Common myeloid progenitor, CD34-positive (primary cell): ENCODE measurements around the gene ATXN1.
"Not testable (repeated sequence)": the region's sequence is repeated elsewhere in the genome, so short reads cannot be mapped to it uniquely, and the experiment has no call there.

Source experiments
- CTCF ChIA-PET: fragments of 350-600 bp; sonication (Branson Sonifier 250); formaldehyde crosslinking; loops from one replicate; lab custom pipeline; 2021; ENCODE audit warnings: antibody characterized with exemption; lab: Charles Lee
- POLR2A ChIA-PET: fragments of 350-600 bp; sonication (Branson Sonifier 250); formaldehyde crosslinking; loops from one replicate; lab custom pipeline; 2021; ENCODE audit warnings: antibody characterized with exemption; lab: Charles Lee
- DNase-seq, 3 donors: peaks; one replicate each; pipeline versions ENCODE4 v3.0.0 to v3.0.0-alpha.2; 2013
- H3K27ac ChIP-seq, 2 experiments: 1 replicate in 1 of 2; 2 replicates in 1 of 2; pipeline ENCODE4 v1.7.0; 2013; ENCODE audit warnings: inconsistent platforms in 2 of 2, low read length in 2 of 2, mild to moderate bottlenecking in 2 of 2, low read depth in 1 of 2, moderate library complexity in 1 of 2; ENCODE audit not compliant: severe bottlenecking in 2 of 2, insufficient read depth in 1 of 2, poor library complexity in 1 of 2
- H3K27me3 ChIP-seq, 5 experiments: replicated peaks in 2 of 5; 1 replicate in 3 of 5; 2 replicates in 2 of 5; pipeline versions ENCODE4 v1.6.1 to v1.7.0; 2013; ENCODE audit warnings: low read length in 4 of 5, mild to moderate bottlenecking in 2 of 5, moderate library complexity in 2 of 5, inconsistent platforms in 1 of 5; ENCODE audit not compliant: insufficient read depth in 5 of 5, control insufficient read depth in 4 of 5
- H3K36me3 ChIP-seq, 4 experiments: 1 replicate in 2 of 4; 2 replicates in 2 of 4; pipeline versions ENCODE4 v1.6.1 to v1.7.0; 2013; ENCODE audit warnings: low read length in 3 of 4, control low read depth in 1 of 4, mild to moderate bottlenecking in 1 of 4; ENCODE audit not compliant: control insufficient read depth in 4 of 4, insufficient read depth in 4 of 4
- H3K4me1 ChIP-seq, 4 experiments: 1 replicate in 3 of 4; 2 replicates in 1 of 4; pipeline versions ENCODE4 v1.6.1 to v1.7.1; 2013; ENCODE audit warnings: low read length in 3 of 4, mild to moderate bottlenecking in 3 of 4, control low read depth in 1 of 4, inconsistent platforms in 1 of 4, moderate library complexity in 1 of 4; ENCODE audit not compliant: control insufficient read depth in 4 of 4, insufficient read depth in 4 of 4; ENCODE audit errors: control extremely low read depth in 1 of 4
- H3K4me3 ChIP-seq, 7 experiments: 1 replicate in 4 of 7; 2 replicates in 3 of 7; pipeline versions ENCODE4 v1.5.1 to v1.7.0; 2013; ENCODE audit warnings: mild to moderate bottlenecking in 7 of 7, low read length in 6 of 7, moderate library complexity in 6 of 7, inconsistent platforms in 2 of 7, low read depth in 2 of 7, control low read depth in 1 of 7; ENCODE audit not compliant: insufficient read depth in 4 of 7, control insufficient read depth in 1 of 7; ENCODE audit errors: extremely low read depth in 1 of 7
- H3K9me3 ChIP-seq, 5 experiments: 1 replicate in 4 of 5; 2 replicates in 1 of 5; pipeline versions ENCODE4 v1.6.1 to v1.7.1; 2013; ENCODE audit warnings: low read length in 4 of 5, mild to moderate bottlenecking in 2 of 5, inconsistent platforms in 1 of 5, low read depth in 1 of 5, moderate library complexity in 1 of 5; ENCODE audit not compliant: control insufficient read depth in 4 of 5, insufficient read depth in 2 of 5; ENCODE audit errors: control extremely low read depth in 1 of 5
- WGBS: methylation state at CpG from one replicate; pipeline ENCODE4 v1.1.5; 2013; ENCODE audit not compliant: insufficient coverage; 5-methylcytosine and 5-hydroxymethylcytosine counted together

Gene ATXN1

GRCh38 chr6:16388488-16388887 is 372.8 kb downstream of the ATXN1 start:
- Histone ChIP-seq H3K36me3 (no peaks in the 10 kb centered on the region), H3K4me3 (no peak overlapping the region), H3K4me1 (no peaks in the 10 kb centered on the region), H3K27me3 (no peaks in the 10 kb centered on the region), H3K27ac (no peak overlapping the region), H3K9me3 (no peaks in the 10 kb centered on the region)
- CTCF ChIA-PET = interaction anchor here (1.0 kb wide), 1 partner anchor 13 kb away, joined by 3 read pairs; no protein-coding TSS in a partner anchor
- WGBS = 80% methylated on average over 1 of the region's 1 CpG
- POLR2A ChIA-PET = interaction anchor here (0.7 kb wide), 2 partner anchors 148 to 437 kb away, joined by 3 read pairs; no protein-coding TSS in a partner anchor
- DNase-seq = no peak

GRCh38 chr6:16386057-16386456 is 375.2 kb downstream of the ATXN1 start:
- ChIA-PET POLR2A (no interaction called here), CTCF (no interaction called here)
- H3K27me3 ChIP-seq = no peaks in the 10 kb centered on the region
- H3K4me3 ChIP-seq = no peak overlapping the region
- H3K36me3 ChIP-seq = no peaks in the 10 kb centered on the region
- no peak for DNase-seq
- no peaks in the 10 kb centered on the region for H3K4me1 ChIP-seq
- 96% methylated on average over 4 of the region's 5 CpGs for WGBS
- H3K9me3 ChIP-seq = no peaks in the 10 kb centered on the region
- H3K27ac ChIP-seq = no peak overlapping the region

DNA sequence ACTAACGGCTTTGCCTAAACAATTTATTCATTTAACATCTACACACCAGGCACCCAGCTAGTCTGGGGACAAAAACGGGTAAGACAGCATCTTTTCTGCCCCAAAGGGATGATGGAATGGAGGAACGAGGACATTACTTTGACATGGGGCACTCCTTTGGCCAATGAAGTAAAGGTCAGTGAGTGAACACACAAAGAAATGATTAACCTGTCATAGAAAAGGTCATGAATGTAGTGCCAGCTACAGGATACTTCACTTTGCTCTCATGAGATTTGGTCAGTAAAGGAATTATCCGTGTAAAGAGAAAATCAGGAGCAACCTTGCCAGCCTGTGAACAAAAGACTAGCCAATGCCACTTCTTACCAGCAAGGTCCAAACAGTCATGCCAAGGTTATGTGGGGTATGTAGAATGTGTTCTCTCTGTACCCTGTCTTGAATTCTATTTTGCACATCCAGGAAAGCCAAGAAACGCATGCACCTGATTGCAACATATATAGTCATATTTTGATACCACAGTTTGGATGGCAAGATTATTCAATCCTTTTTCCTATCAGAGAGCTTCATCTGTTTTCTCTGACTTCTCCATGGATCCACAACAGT is 377.6 kb downstream of the ATXN1 start:
- DNase-seq = no peak
- H3K36me3 ChIP-seq = no peaks in the 10 kb centered on the region
- H3K27ac ChIP-seq = no peak overlapping the region
- no peak overlapping the region for H3K4me3 ChIP-seq
- ChIA-PET POLR2A (no interaction called here), CTCF (interaction anchor here (1.0 kb wide), 1 partner anchor 26 kb away, joined by 3 read pairs; no protein-coding TSS in a partner anchor)
- no peaks in the 10 kb centered on the region for H3K27me3 ChIP-seq
- no peaks in the 10 kb centered on the region for H3K9me3 ChIP-seq
- no peaks in the 10 kb centered on the region for H3K4me1 ChIP-seq
- WGBS = 100% methylated on average over 2 of the region's 5 CpGs

DNA sequence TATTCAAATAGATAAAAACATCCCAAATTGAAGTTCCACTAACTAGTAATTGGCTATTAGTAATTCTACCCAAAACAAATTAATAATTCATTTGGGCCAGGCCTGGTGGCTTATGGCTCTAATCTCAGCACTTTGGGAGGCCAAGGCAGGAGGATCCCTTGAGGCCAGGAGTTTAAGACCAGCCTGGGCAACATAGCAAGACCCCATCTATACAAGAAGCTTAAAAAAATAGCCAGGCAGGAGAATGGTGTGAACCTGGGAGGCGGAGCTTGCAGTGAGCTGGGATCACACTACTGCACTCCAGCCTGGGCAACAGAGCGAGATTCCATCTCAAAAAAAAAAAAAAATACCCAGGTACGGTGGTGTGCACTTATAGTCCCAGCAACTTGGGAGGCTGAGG is 379.3 kb downstream of the ATXN1 start:
- POLR2A ChIA-PET, DNase-seq, H3K36me3 ChIP-seq, H3K27me3 ChIP-seq, H3K4me3 ChIP-seq, H3K27ac ChIP-seq, CTCF ChIA-PET, H3K4me1 ChIP-seq, H3K9me3 ChIP-seq: not testable (repeated sequence)
- 100% methylated on average over 2 of the region's 3 CpGs for WGBS

GRCh38 chr6:16380220-16380809 is 380.9 kb downstream of the ATXN1 start:
- 95% methylated on average over 4 of the region's 5 CpGs for WGBS
- H3K27ac ChIP-seq = no peak overlapping the region
- H3K27me3 ChIP-seq = no peaks in the 10 kb centered on the region
- no peaks in the 10 kb centered on the region for H3K4me1 ChIP-seq
- H3K4me3 ChIP-seq = no peak overlapping the region
- no peaks in the 10 kb centered on the region for H3K36me3 ChIP-seq
- POLR2A ChIA-PET = interaction anchor here (0.6 kb wide), 1 partner anchor 384 kb away, joined by 4 read pairs; no protein-coding TSS in a partner anchor
- H3K9me3 ChIP-seq = no peaks in the 10 kb centered on the region
- CTCF ChIA-PET = interaction anchor here (0.7 kb wide), 1 partner anchor 26 kb away, joined by 4 read pairs; no protein-coding TSS in a partner anchor
- DNase-seq = no peak

- CTCF ChIA-PET, H3K4me1 ChIP-seq, DNase-seq, POLR2A ChIA-PET, H3K4me3 ChIP-seq, H3K27me3 ChIP-seq, H3K36me3 ChIP-seq, H3K27ac ChIP-seq, H3K9me3 ChIP-seq: not testable (repeated sequence)
- WGBS = 100% methylated on average over 4 of the region's 4 CpGs
Measured at GRCh38 chr6:16378360-16378759, 382.9 kb downstream of the ATXN1 start.

DNA sequence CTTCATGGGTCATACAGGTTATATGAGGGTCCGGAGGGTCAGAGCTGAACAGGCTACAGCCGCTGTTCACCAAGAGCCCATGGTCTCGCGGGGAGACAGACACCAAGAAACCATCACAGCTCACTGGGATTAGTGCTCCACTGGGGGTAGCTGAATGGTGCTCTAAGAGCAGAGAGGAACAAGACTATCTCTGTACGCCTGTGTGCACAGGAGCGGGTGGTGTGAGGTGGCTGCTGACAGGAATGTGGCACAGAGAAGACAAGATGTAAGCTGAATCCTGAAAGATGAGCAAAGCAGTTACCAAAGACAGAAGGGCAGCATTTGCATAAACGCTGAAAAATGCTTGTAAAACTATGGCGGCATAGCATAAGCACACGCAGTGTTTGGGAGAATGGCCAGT is 383.8 kb downstream of the ATXN1 start:
- POLR2A ChIA-PET = interaction anchor here (1.1 kb wide), 1 partner anchor 44 kb away, joined by 3 read pairs; no protein-coding TSS in a partner anchor
- CTCF ChIA-PET = interaction anchor here (0.6 kb wide), 1 partner anchor 36 kb away, joined by 3 read pairs; no protein-coding TSS in a partner anchor

More for the DNA sequence above, 383.8 kb downstream of the ATXN1 start:
- H3K27me3 ChIP-seq = no peaks in the 10 kb centered on the region
- peaks cover 0 to 7% (median 0%) of the 10 kb centered on the region in 4 experiments for H3K4me1 ChIP-seq
- H3K4me3 ChIP-seq = no peak overlapping the region
- WGBS = 98% methylated on average over 9 of the region's 9 CpGs
- no peaks in the 10 kb centered on the region for H3K9me3 ChIP-seq
- H3K36me3 ChIP-seq = no peaks in the 10 kb centered on the region
- DNase-seq = no peak
- H3K27ac ChIP-seq = no peak overlapping the region
